OCI-LY1 (cell line): ENCODE measurements around the gene TTLL5.

Experiments
- CTCF ChIP-seq: fragments of 200-600 bp; sonication (generic), shearing (Covaris generic); IDR thresholded peaks from 2 replicates; pipeline ENCODE4 v1.5.1; 2017; ENCODE audit warnings: mild to moderate bottlenecking, antibody characterized with exemption, low read length, moderate library complexity, mixed read lengths
- EZH2 ChIP-seq: fragments of 200-600 bp; sonication (generic), shearing (Covaris generic); IDR thresholded peaks from 2 replicates; pipeline ENCODE4 v1.8.0; 2017; ENCODE audit warnings: borderline replicate concordance, mixed run types, mild to moderate bottlenecking, antibody characterized with exemption, low read length, moderate library complexity, mixed read lengths

DNA sequence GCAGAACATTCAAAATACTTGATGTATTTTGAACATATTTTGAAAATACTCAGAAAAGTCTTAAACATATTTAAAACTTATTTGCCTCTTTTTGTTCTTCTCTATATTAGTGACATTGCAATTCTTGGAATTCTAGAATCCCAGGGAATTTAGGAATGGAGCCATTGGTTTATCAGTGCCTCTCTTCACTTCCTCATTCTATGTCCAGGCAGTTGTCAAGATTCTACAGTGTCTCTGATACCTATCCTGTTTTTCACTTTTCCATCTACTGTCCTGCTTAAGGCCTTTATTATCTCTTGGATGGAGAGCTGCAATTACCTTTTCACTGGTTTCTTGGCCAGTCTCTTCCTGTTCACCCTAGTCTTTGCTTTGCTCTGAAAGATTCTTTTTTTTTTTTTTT lies 144.6 kb downstream of the TTLL5 start:
- TF ChIP-seq CTCF (no peak), EZH2 (no peak)
